ENCODE results near the gene ACOX1. TPM values are rescaled to one million over a fixed set of nuclear protein-coding genes. Genes with fewer than 3 reads are reported as not detected.

The ACOX1 gene
- total and polyA plus RNA-seq, 2 of the 13 experiments (the other 11 are each of a cell fraction or from before 2014, with no cell fraction given): 86.4 to 120 TPM

DNA sequence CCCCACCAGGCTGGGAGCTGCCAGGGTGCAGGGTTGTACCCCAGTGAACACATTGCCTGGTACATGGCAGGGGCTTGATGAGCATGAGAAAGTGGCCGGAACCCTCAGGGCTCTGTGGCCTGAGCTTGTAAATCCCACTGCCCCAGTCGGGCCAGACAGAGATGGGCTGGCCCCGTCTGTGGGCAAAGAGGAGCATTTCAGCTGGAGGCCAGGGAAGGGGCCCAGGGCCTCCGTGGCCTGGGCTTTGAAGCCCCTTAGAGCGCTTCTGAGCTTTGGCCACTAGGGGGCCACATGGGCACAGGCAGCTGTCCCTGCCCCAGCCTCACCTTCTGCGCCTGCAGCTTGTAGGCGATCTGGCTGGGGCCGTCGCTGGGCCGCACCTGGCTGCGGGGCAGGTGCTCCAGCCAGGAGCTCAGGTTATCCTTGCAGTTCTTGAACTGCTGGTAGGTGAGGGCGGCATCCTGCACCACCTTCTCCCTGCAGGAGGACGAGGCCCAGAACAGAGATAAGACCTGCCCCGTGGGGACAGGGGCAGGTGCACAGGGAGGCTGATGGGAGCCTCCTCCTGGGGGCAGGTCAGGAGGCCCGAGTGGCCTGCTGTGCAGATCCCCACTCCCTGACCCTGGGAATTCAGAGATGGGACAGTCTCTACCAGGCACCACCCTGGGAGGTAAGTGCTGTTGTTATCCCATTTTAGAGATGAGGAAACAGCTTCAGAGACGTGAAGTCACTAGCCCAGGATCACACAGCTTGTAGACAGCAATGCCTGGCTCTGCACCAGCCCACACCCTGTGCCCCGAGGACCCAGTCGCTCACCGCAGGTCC lies 35.3 kb upstream of the ACOX1 start (continued):
- TF ChIP-seq, protein P1, sequence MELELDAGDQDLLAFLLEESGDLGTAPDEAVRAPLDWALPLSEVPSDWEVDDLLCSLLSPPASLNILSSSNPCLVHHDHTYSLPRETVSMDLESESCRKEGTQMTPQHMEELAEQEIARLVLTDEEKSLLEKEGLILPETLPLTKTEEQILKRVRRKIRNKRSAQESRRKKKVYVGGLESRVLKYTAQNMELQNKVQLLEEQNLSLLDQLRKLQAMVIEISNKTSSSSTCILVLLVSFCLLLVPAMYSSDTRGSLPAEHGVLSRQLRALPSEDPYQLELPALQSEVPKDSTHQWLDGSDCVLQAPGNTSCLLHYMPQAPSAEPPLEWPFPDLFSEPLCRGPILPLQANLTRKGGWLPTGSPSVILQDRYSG (CRISPR knock-in tag; IDR thresholded peaks at IDR 0.05): no peak
- TF ChIP-seq, protein P2, sequence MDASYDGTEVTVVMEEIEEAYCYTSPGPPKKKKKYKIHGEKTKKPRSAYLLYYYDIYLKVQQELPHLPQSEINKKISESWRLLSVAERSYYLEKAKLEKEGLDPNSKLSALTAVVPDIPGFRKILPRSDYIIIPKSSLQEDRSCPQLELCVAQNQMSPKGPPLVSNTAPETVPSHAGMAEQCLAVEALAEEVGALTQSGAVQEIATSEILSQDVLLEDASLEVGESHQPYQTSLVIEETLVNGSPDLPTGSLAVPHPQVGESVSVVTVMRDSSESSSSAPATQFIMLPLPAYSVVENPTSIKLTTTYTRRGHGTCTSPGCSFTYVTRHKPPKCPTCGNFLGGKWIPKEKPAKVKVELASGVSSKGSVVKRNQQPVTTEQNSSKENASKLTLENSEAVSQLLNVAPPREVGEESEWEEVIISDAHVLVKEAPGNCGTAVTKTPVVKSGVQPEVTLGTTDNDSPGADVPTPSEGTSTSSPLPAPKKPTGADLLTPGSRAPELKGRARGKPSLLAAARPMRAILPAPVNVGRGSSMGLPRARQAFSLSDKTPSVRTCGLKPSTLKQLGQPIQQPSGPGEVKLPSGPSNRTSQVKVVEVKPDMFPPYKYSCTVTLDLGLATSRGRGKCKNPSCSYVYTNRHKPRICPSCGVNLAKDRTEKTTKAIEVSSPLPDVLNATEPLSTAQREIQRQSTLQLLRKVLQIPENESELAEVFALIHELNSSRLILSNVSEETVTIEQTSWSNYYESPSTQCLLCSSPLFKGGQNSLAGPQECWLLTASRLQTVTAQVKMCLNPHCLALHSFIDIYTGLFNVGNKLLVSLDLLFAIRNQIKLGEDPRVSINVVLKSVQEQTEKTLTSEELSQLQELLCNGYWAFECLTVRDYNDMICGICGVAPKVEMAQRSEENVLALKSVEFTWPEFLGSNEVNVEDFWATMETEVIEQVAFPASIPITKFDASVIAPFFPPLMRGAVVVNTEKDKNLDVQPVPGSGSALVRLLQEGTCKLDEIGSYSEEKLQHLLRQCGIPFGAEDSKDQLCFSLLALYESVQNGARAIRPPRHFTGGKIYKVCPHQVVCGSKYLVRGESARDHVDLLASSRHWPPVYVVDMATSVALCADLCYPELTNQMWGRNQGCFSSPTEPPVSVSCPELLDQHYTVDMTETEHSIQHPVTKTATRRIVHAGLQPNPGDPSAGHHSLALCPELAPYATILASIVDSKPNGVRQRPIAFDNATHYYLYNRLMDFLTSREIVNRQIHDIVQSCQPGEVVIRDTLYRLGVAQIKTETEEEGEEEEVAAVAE (CRISPR knock-in tag; IDR thresholded peaks at IDR 0.05; ENCODE audit: borderline replicate concordance): no peak
- TF ChIP-seq SMARCE1 (IDR thresholded peaks at IDR 0.05; ENCODE audit: borderline replicate concordance) (no peak), NONO (IDR thresholded peaks at IDR 0.05) (no peak), NONO (CRISPR knock-in tag; conservative IDR thresholded peaks at IDR 0.05) (peak; percentile 74; the same call in 1 of the 2 replicates), MXI1 (IDR thresholded peaks at IDR 0.05; ENCODE audit: borderline replicate concordance, low read depth, low read length) (no peak), KDM3A (CRISPR knock-in tag; IDR thresholded peaks at IDR 0.05; ENCODE audit: low read depth) (peak; percentile 72; the same call in 1 of the 2 replicates), ZNF296 (CRISPR knock-in tag; conservative IDR thresholded peaks at IDR 0.05) (no peak), ZNF44 (CRISPR knock-in tag; IDR thresholded peaks at IDR 0.05) (peak; percentile 43; the same call in 1 of the 2 replicates), KDM2A (CRISPR knock-in tag; IDR thresholded peaks at IDR 0.05; ENCODE audit: borderline replicate concordance, low read depth) (peak; percentile 74), ZNF547 (CRISPR knock-in tag; IDR thresholded peaks at IDR 0.05) (0 out of 2 replicates have a peak, but pooled peaks have one; percentile 28), ZNF331 (CRISPR knock-in tag; IDR thresholded peaks at IDR 0.05) (peak; percentile 64; the same call in 1 of the 2 replicates), SRSF9 (IDR thresholded peaks at IDR 0.05; ENCODE audit: borderline replicate concordance, insufficient read depth, low read depth, low read length, poor library complexity, severe bottlenecking) (no peak), CREM (IDR thresholded peaks at IDR 0.05) (no peak), CREM (CRISPR knock-in tag; IDR thresholded peaks at IDR 0.05) (no peak), AKAP8 (CRISPR knock-in tag; IDR thresholded peaks at IDR 0.05) (no peak)
- TF ChIP-seq, protein P3, sequence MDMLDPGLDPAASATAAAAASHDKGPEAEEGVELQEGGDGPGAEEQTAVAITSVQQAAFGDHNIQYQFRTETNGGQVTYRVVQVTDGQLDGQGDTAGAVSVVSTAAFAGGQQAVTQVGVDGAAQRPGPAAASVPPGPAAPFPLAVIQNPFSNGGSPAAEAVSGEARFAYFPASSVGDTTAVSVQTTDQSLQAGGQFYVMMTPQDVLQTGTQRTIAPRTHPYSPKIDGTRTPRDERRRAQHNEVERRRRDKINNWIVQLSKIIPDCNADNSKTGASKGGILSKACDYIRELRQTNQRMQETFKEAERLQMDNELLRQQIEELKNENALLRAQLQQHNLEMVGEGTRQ (IDR thresholded peaks at IDR 0.05; ENCODE audit: low read depth, low read length): no peak
- TF ChIP-seq, protein P3 (CRISPR knock-in tag; IDR thresholded peaks at IDR 0.05; ENCODE audit: borderline replicate concordance): 0 out of 2 replicates have a peak, but pooled peaks have one; percentile 13
- TF ChIP-seq, protein P4, sequence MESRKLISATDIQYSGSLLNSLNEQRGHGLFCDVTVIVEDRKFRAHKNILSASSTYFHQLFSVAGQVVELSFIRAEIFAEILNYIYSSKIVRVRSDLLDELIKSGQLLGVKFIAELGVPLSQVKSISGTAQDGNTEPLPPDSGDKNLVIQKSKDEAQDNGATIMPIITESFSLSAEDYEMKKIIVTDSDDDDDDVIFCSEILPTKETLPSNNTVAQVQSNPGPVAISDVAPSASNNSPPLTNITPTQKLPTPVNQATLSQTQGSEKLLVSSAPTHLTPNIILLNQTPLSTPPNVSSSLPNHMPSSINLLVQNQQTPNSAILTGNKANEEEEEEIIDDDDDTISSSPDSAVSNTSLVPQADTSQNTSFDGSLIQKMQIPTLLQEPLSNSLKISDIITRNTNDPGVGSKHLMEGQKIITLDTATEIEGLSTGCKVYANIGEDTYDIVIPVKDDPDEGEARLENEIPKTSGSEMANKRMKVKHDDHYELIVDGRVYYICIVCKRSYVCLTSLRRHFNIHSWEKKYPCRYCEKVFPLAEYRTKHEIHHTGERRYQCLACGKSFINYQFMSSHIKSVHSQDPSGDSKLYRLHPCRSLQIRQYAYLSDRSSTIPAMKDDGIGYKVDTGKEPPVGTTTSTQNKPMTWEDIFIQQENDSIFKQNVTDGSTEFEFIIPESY (CRISPR knock-in tag; IDR thresholded peaks at IDR 0.05): peak; percentile 82
